ENCODE results near the gene GMDS.

GRCh38 chr6:2034256-2034655, 211.1 kb downstream of the GMDS start:
- TF ChIP-seq CTCF (IDR thresholded peaks at IDR 0.05): no peak
- TF ChIP-seq POLR2A (IDR thresholded peaks at IDR 0.05): no peak
